Gastrocnemius medialis (tissue), 4 donors: ENCODE data around the gene DYSF.

Experiments used
- POLR2A ChIP-seq, 2 donors: fragments of 450-650 bp; IDR thresholded peaks; one replicate each; pipeline ENCODE4 v1.6.1; 2017; ENCODE audit warnings: antibody characterized with exemption in 2 of 2, mild to moderate bottlenecking in 2 of 2, moderate library complexity in 2 of 2
- TF ChIP-seq, protein P1 (sequence below), 5 experiments: fragments of 450-650 bp in 3 of 5; fragments of 200-600 bp in 2 of 5; sonication (generic) in 2 of 5; IDR thresholded peaks in 4 of 5; conservative IDR thresholded peaks in 1 of 5; 1 replicate in 4 of 5; 2 replicates in 1 of 5; pipeline ENCODE4 v1.5.1; 2016 to 2019; ENCODE audit warnings: antibody characterized with exemption in 5 of 5, mild to moderate bottlenecking in 3 of 5, moderate library complexity in 3 of 5

GRCh38 chr2:71505770-71506140 lies 52.4 kb downstream of the DYSF start:
- TF ChIP-seq, protein P1, sequence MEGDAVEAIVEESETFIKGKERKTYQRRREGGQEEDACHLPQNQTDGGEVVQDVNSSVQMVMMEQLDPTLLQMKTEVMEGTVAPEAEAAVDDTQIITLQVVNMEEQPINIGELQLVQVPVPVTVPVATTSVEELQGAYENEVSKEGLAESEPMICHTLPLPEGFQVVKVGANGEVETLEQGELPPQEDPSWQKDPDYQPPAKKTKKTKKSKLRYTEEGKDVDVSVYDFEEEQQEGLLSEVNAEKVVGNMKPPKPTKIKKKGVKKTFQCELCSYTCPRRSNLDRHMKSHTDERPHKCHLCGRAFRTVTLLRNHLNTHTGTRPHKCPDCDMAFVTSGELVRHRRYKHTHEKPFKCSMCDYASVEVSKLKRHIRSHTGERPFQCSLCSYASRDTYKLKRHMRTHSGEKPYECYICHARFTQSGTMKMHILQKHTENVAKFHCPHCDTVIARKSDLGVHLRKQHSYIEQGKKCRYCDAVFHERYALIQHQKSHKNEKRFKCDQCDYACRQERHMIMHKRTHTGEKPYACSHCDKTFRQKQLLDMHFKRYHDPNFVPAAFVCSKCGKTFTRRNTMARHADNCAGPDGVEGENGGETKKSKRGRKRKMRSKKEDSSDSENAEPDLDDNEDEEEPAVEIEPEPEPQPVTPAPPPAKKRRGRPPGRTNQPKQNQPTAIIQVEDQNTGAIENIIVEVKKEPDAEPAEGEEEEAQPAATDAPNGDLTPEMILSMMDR (IDR thresholded peaks at IDR 0.05 in 4 of 5, conservative IDR thresholded peaks at IDR 0.05 in 1 of 5) = no peak
- no peak for TF ChIP-seq POLR2A (IDR thresholded peaks at IDR 0.05)
